ENCODE data around the gene KITLG. TPM values are rescaled to one million over a fixed set of nuclear protein-coding genes. Genes with fewer than 3 reads are reported as not detected.

The KITLG gene
- total RNA-seq, 1 experiment from 2014 or later = 4.6 TPM

DNA sequence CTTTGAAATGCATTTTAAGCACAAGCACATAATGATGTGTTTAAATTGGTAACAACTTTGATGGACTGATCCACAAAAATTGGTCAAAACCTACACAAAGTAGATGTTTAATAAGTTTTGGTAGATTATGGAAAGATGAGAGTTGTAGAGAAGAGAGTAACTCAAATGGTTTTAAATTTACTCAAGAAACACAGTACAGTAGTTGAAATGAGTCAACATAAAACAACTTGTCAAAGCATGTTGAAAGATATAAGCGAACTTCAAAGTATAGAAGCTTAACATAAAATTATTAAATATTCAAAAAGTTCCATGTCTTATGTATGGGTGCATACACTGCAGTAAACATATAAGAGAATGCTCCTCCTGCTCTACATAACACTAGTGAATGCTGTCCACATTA is 49.4 kb downstream of the KITLG start:
- BruUV-seq (replicated peaks) = no TSS peak
- Histone ChIP-seq H3K27me3 (replicated peaks; ENCODE audit: insufficient read depth, low read depth, low read length, poor library complexity) (no peaks in the 10 kb centered on the region), H3K9me3 (ENCODE audit: low read depth, low read length, poor library complexity, severe bottlenecking) (no peaks in the 10 kb centered on the region), H3K36me3 (ENCODE audit: insufficient read depth, low read length, poor library complexity, severe bottlenecking) (no peaks in the 10 kb centered on the region), H3K4me1 (ENCODE audit: insufficient read depth, low read length, poor library complexity, severe bottlenecking) (no peaks in the 10 kb centered on the region), H3K4me3 (ENCODE audit: low read depth, low read length, poor library complexity, severe bottlenecking) (no peak overlapping the region), H3K27ac (ENCODE audit: low read depth, low read length, poor library complexity, severe bottlenecking) (no peak overlapping the region)
- no peak for DNase-seq (ENCODE audit: low spot score)
- intact Hi-C loops (cut with micrococcal nuclease; ENCODE audit: unreplicated experiment) = no loop called here
- CTCF ChIA-PET = no interaction called here
- TF ChIP-seq CTCF (conservative IDR thresholded peaks at IDR 0.05; ENCODE audit: low read depth, low read length) (no peak), EZH2 (IDR thresholded peaks at IDR 0.05; ENCODE audit: borderline replicate concordance, low read depth, low read length, poor library complexity, severe bottlenecking) (no peak)
- POLR2A ChIA-PET (ENCODE audit: low non-redundant PET) = no interaction called here

GRCh38 chr12:88529531-88530488 is 50.5 kb downstream of the KITLG start:
- POLR2A ChIA-PET (ENCODE audit: low non-redundant PET) = no interaction called here
- DNase-seq (ENCODE audit: low spot score) = no peak
- Histone ChIP-seq H3K36me3 (ENCODE audit: insufficient read depth, low read length, poor library complexity, severe bottlenecking) (no peaks in the 10 kb centered on the region), H3K4me3 (ENCODE audit: low read depth, low read length, poor library complexity, severe bottlenecking) (no peak overlapping the region), H3K9me3 (ENCODE audit: low read depth, low read length, poor library complexity, severe bottlenecking) (no peaks in the 10 kb centered on the region), H3K27me3 (replicated peaks; ENCODE audit: insufficient read depth, low read depth, low read length, poor library complexity) (no peaks in the 10 kb centered on the region), H3K4me1 (ENCODE audit: insufficient read depth, low read length, poor library complexity, severe bottlenecking) (no peaks in the 10 kb centered on the region), H3K27ac (ENCODE audit: low read depth, low read length, poor library complexity, severe bottlenecking) (no peak overlapping the region)
- TF ChIP-seq CTCF (conservative IDR thresholded peaks at IDR 0.05; ENCODE audit: low read depth, low read length) (no peak), EZH2 (IDR thresholded peaks at IDR 0.05; ENCODE audit: borderline replicate concordance, low read depth, low read length, poor library complexity, severe bottlenecking) (no peak)
- CTCF ChIA-PET = no interaction called here
- intact Hi-C loops (cut with micrococcal nuclease; ENCODE audit: unreplicated experiment) = no loop called here
- BruUV-seq (replicated peaks) = no TSS peak

DNA sequence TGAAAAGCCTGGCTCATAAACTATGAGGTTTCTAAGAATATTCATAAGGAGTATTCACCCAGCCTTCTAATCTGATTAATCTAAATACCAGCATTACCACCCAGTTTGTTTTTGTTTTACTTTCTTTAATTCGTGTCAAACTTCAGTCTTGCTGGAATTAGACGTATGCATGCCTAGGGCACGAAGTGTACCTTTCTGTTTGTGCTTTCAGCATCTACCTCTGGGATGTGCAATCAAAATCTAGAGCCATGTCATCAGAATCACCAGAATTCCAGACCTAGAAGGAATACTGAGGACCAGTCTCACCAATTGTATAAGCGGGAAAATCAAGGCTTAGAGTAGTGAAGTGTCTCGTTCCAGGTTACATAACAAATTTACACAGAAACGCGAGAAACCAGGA is 57.3 kb downstream of the KITLG start:
- H3K27ac ChIP-seq (ENCODE audit: low read depth, low read length, poor library complexity, severe bottlenecking) = no peak overlapping the region
- no peaks in the 10 kb centered on the region for H3K9me3 ChIP-seq (ENCODE audit: low read depth, low read length, poor library complexity, severe bottlenecking)
- no peaks in the 10 kb centered on the region for H3K27me3 ChIP-seq (replicated peaks; ENCODE audit: insufficient read depth, low read depth, low read length, poor library complexity)
- BruUV-seq (replicated peaks) = no TSS peak
- ChIA-PET POLR2A (ENCODE audit: low non-redundant PET) (no interaction called here), CTCF (no interaction called here)
- H3K4me1 ChIP-seq (ENCODE audit: insufficient read depth, low read length, poor library complexity, severe bottlenecking) = peaks cover 7% of the 10 kb centered on the region
- no peaks in the 10 kb centered on the region for H3K36me3 ChIP-seq (ENCODE audit: insufficient read depth, low read length, poor library complexity, severe bottlenecking)
- no peak overlapping the region for H3K4me3 ChIP-seq (ENCODE audit: low read depth, low read length, poor library complexity, severe bottlenecking)
- intact Hi-C loops (cut with micrococcal nuclease; ENCODE audit: unreplicated experiment) = no loop called here
- no peak for TF ChIP-seq CTCF (conservative IDR thresholded peaks at IDR 0.05; ENCODE audit: low read depth, low read length)
- TF ChIP-seq EZH2 (IDR thresholded peaks at IDR 0.05; ENCODE audit: borderline replicate concordance, low read depth, low read length, poor library complexity, severe bottlenecking) = no peak
- DNase-seq (ENCODE audit: low spot score) = no peak
